ENCODE data around the gene YJU2.

Gene YJU2

GRCh38 chr19:4256563-4256962, 9.7 kb downstream of the YJU2 start:
- peak; percentile 32 for TF ChIP-seq CTCF (IDR thresholded peaks at IDR 0.05; ENCODE audit: extremely low read depth, insufficient read depth, missing control alignments)
- DNase-seq (ENCODE audit: low spot score) = no peak
- in situ Hi-C loops (cut with MboI; ENCODE audit: low pct_unique_long_range_greater_than_20kb, low sequenced_read_pairs, unreplicated experiment) = no loop called here

GRCh38 chr19:4257025-4257424, 10.1 kb downstream of the YJU2 start:
- no peak for TF ChIP-seq CTCF (IDR thresholded peaks at IDR 0.05; ENCODE audit: extremely low read depth, insufficient read depth, missing control alignments)
- in situ Hi-C loops (cut with MboI; ENCODE audit: low pct_unique_long_range_greater_than_20kb, low sequenced_read_pairs, unreplicated experiment) = no loop called here
- DNase-seq (ENCODE audit: low spot score) = no peak

- DNase-seq (ENCODE audit: low spot score) = no peak
- no peak for TF ChIP-seq CTCF (IDR thresholded peaks at IDR 0.05; ENCODE audit: extremely low read depth, insufficient read depth, missing control alignments)
- in situ Hi-C loops (cut with MboI; ENCODE audit: low pct_unique_long_range_greater_than_20kb, low sequenced_read_pairs, unreplicated experiment) = no loop called here
Observed at GRCh38 chr19:4258181-4258580, 11.3 kb downstream of the YJU2 start.

GRCh38 chr19:4260613-4261191, 13.8 kb downstream of the YJU2 start:
- in situ Hi-C loops (cut with MboI; ENCODE audit: low pct_unique_long_range_greater_than_20kb, low sequenced_read_pairs, unreplicated experiment) = no loop called here
- no peak for TF ChIP-seq CTCF (IDR thresholded peaks at IDR 0.05; ENCODE audit: extremely low read depth, insufficient read depth, missing control alignments)
- DNase-seq (ENCODE audit: low spot score) = no peak

- no peak for TF ChIP-seq CTCF (IDR thresholded peaks at IDR 0.05; ENCODE audit: extremely low read depth, insufficient read depth, missing control alignments)
- in situ Hi-C loops (cut with MboI; ENCODE audit: low pct_unique_long_range_greater_than_20kb, low sequenced_read_pairs, unreplicated experiment) = no loop called here
- no peak for DNase-seq (ENCODE audit: low spot score)
Observed at GRCh38 chr19:4264812-4265211, 17.9 kb downstream of the YJU2 start.

- no peak for DNase-seq (ENCODE audit: low spot score)
- in situ Hi-C loops (cut with MboI; ENCODE audit: low pct_unique_long_range_greater_than_20kb, low sequenced_read_pairs, unreplicated experiment) = no loop called here
- no peak for TF ChIP-seq CTCF (IDR thresholded peaks at IDR 0.05; ENCODE audit: extremely low read depth, insufficient read depth, missing control alignments)
Observed at GRCh38 chr19:4266253-4267000, 19.5 kb downstream of the YJU2 start.
